ENCODE results near the gene HOXD4. TPM values are rescaled to one million over a fixed set of nuclear protein-coding genes. Genes with fewer than 3 reads are reported as not detected.
A peak's percentile ranks its signal among the peaks of the same experiment; 100 is the strongest.

Gene HOXD4
- total RNA-seq, 4 donors from 2014 or later: 0.69 to 3.6 (median 1.3) TPM; not detected in 1

DNA sequence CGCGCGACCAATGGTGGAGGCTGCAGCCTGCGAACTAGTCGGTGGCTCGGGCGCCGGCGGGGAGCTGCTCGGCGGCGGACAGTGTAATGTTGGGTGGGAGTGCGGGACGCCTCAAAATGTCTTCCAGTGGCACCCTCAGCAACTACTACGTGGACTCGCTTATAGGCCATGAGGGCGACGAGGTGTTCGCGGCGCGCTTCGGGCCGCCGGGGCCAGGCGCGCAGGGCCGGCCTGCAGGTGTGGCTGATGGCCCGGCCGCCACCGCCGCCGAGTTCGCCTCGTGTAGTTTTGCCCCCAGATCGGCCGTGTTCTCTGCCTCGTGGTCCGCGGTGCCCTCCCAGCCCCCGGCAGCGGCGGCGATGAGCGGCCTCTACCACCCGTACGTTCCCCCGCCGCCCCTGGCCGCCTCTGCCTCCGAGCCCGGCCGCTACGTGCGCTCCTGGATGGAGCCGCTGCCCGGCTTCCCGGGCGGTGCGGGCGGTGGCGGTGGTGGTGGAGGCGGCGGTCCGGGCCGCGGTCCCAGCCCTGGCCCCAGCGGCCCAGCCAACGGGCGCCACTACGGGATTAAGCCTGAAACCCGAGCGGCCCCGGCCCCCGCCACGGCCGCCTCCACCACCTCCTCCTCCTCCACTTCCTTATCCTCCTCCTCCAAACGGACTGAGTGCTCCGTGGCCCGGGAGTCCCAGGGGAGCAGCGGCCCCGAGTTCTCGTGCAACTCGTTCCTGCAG is 28.5 kb upstream of the HOXD4 start, which contains the start of gene HOXD9:
Gene HOXD9, plus strand, starts transcription at position 37 of the 728 bp plus-strand sequence. Its CDS starts 50 bp downstream, at position 87.
- Histone ChIP-seq H3K4me3 (peak within 1 kb of the TSS; percentile 19 to 54), H3K9me3 (no peaks in the 10 kb centered on the region), H3K27me3 (peaks cover 100% of the 10 kb centered on the region), H3K27ac (peak within 1 kb of the TSS in 3 of 4 donors; percentile 1 to 58 (median 35)), H3K36me3 (no peaks in the 10 kb centered on the region), H3K4me1 (peaks cover 0 to 36% (median 14%) of the 10 kb centered on the region in 3 donors)
- peak; percentile 56 for ATAC-seq
- WGBS, 2 donors (ENCODE audit: low coverage in 1 of 2): 0% methylated on average over 8 of the region's 84 CpGs; no CpG with 5 or more reads in 1 of the 2 donors
- TF ChIP-seq POLR2A (IDR thresholded peaks at IDR 0.05) (peak in 1 of 2 donors; percentile 3), EP300 (IDR thresholded peaks at IDR 0.05) (no peak), POLR2AphosphoS5 (IDR thresholded peaks at IDR 0.05) (no peak)

GRCh38 chr2:176123411-176124109 is 27.8 kb upstream of the HOXD4 start:
- H3K9me3 ChIP-seq: no peaks in the 10 kb centered on the region
- H3K36me3 ChIP-seq: no peaks in the 10 kb centered on the region
- ATAC-seq: no peak
- H3K4me1 ChIP-seq: peaks cover 0 to 43% (median 14%) of the 10 kb centered on the region in 3 donors
- no peak overlapping the region for H3K27ac ChIP-seq
- H3K4me3 ChIP-seq: peak overlapping the region in 1 of 2 donors; percentile 54
- WGBS, 2 donors (ENCODE audit: low coverage in 1 of 2): 6 to 10% methylated on average over 15 to 20 of the region's 40 CpGs
- peaks cover 100% of the 10 kb centered on the region for H3K27me3 ChIP-seq
- TF ChIP-seq POLR2AphosphoS5 (IDR thresholded peaks at IDR 0.05) (no peak), POLR2A (IDR thresholded peaks at IDR 0.05) (no peak), EP300 (IDR thresholded peaks at IDR 0.05) (no peak)
- TF ChIP-seq, protein P1, sequence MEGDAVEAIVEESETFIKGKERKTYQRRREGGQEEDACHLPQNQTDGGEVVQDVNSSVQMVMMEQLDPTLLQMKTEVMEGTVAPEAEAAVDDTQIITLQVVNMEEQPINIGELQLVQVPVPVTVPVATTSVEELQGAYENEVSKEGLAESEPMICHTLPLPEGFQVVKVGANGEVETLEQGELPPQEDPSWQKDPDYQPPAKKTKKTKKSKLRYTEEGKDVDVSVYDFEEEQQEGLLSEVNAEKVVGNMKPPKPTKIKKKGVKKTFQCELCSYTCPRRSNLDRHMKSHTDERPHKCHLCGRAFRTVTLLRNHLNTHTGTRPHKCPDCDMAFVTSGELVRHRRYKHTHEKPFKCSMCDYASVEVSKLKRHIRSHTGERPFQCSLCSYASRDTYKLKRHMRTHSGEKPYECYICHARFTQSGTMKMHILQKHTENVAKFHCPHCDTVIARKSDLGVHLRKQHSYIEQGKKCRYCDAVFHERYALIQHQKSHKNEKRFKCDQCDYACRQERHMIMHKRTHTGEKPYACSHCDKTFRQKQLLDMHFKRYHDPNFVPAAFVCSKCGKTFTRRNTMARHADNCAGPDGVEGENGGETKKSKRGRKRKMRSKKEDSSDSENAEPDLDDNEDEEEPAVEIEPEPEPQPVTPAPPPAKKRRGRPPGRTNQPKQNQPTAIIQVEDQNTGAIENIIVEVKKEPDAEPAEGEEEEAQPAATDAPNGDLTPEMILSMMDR (IDR thresholded peaks at IDR 0.05): no peak

DNA sequence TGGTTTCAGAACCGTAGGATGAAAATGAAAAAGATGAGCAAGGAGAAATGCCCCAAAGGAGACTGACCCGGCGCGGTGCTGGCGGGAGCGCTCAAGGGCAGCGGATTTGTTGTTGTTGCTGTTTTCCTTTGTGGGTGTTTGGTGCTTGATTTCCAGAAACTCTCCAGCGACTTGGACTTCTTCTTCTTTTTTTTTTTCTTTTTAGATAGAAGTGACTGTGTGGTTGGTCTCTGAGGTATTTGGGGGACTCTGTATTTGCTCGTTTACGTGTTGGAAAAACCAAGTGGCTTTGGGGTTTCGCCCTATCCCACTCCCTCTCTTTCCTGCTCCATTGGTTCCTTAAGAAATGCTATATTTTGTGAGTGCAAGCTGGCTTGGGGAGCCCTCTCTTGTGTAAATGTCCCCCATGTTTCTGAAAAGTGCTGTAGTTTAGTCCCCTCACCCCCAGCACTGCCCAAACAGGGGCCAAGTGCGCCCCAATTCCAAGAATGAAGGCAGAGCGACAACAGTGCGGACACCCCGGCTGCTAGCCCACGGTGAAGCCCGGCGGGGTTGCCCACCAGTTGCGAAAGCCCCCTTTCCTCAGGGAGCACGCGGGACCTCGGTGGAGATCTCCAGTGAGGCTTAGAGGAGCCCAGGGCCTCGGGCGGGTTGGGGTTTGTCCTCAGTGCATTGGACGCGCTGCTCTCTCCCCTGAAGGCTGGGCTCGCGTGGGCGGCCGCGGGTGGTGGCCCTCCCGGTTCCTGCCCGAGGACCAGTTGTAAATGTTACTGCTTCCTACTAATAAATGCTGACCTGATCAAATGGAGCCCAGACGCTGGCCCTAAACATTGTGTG is 27.0 kb upstream of the HOXD4 start:
- Histone ChIP-seq H3K9me3 (no peaks in the 10 kb centered on the region), H3K27me3 (peaks cover 100% of the 10 kb centered on the region), H3K4me1 (peaks cover 0 to 51% (median 15%) of the 10 kb centered on the region in 3 donors), H3K4me3 (peak overlapping the region in 1 of 2 donors; percentile 54), H3K36me3 (no peaks in the 10 kb centered on the region), H3K27ac (no peak overlapping the region)
- TF ChIP-seq POLR2AphosphoS5 (IDR thresholded peaks at IDR 0.05): no peak
- TF ChIP-seq EP300 (IDR thresholded peaks at IDR 0.05): no peak
- no peak for TF ChIP-seq POLR2A (IDR thresholded peaks at IDR 0.05)
- TF ChIP-seq, protein P1 (IDR thresholded peaks at IDR 0.05): no peak
- WGBS, 2 donors (ENCODE audit: low coverage in 1 of 2): 17 to 20% methylated on average over 12 to 13 of the region's 34 CpGs
- no peak for ATAC-seq

DNA sequence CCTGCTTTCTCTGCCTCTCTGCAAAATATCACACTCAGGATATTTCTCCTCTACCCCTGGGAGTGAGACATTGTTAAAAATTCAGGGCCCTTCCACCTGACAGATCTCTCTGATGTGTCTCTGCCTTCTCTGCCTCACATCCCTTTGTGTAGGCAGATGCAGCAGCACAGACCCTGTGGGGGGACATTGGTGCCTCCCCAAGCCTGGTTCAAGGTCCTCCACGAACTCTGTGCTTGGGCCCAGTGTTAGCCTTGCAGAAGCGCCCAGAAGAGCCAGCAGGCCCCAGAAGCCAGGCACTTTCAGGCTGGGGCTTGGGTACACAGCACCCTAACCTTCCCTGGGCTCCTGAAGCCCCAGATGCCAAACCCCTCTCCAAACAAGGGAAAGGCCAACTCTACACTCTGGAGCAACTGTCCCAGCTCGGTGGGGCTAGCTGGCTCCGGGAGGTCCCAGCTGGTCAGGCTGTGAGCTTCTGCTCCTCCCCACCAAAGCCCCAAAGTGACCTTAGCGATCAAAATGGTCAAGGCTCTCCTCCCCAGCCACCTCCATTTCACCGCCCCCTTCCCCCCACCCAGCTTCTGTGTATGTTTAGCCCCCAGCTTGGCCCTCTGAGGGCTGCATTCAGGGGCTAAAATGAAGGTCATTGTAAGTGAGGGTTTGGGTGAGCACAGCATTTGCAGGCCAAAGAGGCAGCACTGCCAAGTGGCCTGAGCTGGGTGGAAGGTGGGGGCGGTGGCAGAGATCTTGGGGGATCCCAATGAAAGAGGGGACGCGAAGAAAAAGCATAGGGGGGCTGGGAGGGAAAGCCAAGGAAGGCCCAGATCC is 26.2 kb upstream of the HOXD4 start:
- no peak overlapping the region for H3K27ac ChIP-seq
- WGBS, 2 donors (ENCODE audit: low coverage in 1 of 2): 0 to 21% methylated on average over 2 to 3 of the region's 9 CpGs
- H3K27me3 ChIP-seq: peaks cover 100% of the 10 kb centered on the region
- H3K4me1 ChIP-seq: peaks cover 0 to 59% (median 19%) of the 10 kb centered on the region in 3 donors
- TF ChIP-seq, protein P1 (IDR thresholded peaks at IDR 0.05): no peak
- TF ChIP-seq POLR2A (IDR thresholded peaks at IDR 0.05) (no peak), POLR2AphosphoS5 (IDR thresholded peaks at IDR 0.05) (no peak), EP300 (IDR thresholded peaks at IDR 0.05) (no peak)
- no peak for ATAC-seq
- H3K36me3 ChIP-seq: no peaks in the 10 kb centered on the region
- H3K4me3 ChIP-seq: no peak overlapping the region
- H3K9me3 ChIP-seq: no peaks in the 10 kb centered on the region

Measured in gastroesophageal sphincter (tissue), 4 donors.